GM18505 (cell line): ENCODE data around the gene NOXO1.
A peak's percentile ranks its signal among the peaks of the same experiment; 100 is the strongest.
"Not testable (repeated sequence)": the region's sequence is repeated elsewhere in the genome, so short reads cannot be mapped to it uniquely, and the experiment has no call there.

Experiments used
- ATAC-seq: cut with Tn5 transposase; IDR thresholded peaks from one replicate; pipeline ENCODE4 v1.9.1; 2021; ENCODE audit not compliant: unreplicated experiment
- POLR2A ChIP-seq: IDR thresholded peaks from 4 replicates; pipeline ENCODE4 v1.6.1; 2011; ENCODE audit warnings: borderline replicate concordance; ENCODE audit not compliant: insufficient read depth, insufficient read length; ENCODE audit errors: extremely low read depth

The NOXO1 gene

DNA sequence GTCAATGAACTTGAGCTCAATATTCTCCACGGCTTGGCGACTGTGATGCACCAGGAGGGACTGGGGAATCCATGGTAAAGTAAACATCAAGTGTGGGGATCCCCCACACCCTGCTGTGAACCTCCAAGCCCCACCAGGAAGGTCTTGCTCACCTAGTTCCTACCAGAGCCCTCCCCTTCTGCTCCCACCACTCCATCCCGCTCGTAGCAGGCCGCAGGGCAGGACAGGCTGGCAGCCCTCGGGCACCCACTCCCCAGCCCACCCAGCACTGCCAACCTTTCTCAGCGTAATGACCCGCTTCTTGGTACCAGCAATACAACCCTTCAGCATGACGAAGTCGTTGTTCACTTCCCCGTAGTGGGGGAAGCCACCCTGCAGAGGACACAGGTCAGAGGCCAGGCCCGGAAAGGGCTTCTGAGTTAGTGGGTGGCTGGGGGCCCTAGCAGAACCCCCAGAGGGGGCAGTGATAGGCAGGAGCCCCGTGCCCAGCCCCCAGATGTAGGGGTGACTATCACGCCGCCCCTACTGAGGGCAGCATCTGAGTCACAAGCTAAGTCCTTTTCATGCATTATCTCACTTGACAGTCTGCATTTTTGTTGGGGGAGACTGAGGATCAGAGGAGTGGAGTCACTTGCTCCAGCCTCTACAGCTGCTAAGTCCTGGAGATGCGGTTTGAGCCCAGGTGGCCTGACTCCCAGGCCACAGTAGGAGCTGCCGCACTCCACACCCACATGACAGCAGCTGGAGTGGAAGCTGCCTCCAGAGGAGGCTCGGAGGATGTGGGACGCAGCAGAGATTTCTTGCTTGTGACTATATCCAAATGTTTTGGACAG lies 35.5 kb downstream of the NOXO1 start:
- no peak for TF ChIP-seq POLR2A
- no peak for ATAC-seq

DNA sequence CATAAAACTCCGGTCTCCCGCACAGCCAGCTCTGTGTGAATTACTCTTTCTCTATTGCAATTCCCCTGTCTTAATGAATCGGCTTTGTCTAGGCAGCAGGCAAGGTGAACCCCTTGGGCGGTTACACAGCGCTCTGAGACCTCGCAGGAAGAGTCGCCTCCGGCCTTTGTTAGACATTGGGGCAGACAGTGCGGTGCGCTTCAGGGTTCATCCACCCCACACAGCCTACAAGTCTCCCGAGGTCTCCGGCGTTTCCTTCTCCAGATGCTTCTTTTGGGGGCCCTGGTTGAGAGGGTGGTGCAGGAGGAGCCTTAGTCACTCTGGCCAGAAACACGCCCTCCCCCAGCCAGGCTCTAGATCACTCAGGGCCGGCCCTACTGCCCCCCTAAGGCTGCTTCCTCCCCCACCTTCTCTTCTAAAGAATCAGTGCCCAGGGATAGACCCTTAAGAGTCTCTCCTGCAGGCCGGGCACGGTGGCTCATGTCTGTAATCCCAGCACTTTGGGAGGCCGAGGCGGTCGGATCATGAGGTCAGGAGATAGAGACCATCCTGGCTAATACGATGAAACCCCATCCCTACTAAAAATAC lies 36.6 kb downstream of the NOXO1 start:
- no peak for ATAC-seq
- no peak for TF ChIP-seq POLR2A

DNA sequence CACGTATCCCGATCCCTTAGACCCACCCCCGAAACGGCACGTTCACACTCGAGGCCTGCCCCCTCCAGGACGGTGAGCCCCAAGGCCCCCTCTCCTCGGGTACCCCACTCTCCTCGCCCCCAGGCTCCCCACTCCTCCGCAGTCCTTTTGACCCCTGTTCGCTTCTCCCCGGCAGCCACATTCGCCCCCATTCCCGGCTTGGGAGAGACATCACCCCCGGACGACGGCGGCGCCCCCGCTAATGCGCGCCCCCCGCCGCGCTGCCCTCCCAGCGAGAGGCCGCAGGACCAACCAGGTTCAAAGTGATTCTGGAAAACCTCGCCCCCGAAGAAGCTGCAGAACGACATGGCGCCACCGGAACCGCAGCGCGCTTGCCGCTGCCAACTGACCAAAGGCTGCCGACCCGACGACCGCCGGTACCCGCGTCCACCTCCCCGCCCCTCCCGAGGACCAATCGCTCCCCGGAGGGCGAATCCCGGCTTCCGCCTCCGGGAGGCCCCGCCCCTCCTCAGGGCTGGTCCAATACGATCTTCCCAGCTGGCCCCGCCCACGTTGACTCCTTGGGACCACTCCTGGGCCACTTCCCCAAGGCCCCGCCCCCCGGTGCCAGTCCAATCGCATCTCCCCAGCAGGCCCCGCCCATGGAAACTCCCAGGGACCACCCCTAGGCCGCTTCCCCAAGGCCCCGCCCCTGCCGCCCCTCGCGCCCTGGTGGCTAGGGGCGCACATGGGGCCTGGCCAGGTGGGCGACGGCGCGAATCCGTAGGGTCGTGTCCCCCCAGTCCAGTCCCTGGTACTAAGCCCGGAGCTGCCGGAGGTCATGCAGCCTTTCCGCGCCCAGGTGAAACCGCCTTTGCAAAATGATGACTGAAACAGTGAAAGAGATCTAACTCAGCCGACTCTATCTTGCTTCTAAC lies 38.2 kb downstream of the NOXO1 start, which contains the start of gene MSRB1:
MSRB1 (minus strand) TSS at position 390 of the 917 bp plus-strand sequence; CDS start at position 347, 43 bp downstream.
- peak; percentile 84 for TF ChIP-seq POLR2A
- ATAC-seq, result peak; percentile 90

- no peak for ATAC-seq
- TF ChIP-seq POLR2A, result no peak
Measured at GRCh38 chr16:1942047-1942809, 39.0 kb downstream of the NOXO1 start.

DNA sequence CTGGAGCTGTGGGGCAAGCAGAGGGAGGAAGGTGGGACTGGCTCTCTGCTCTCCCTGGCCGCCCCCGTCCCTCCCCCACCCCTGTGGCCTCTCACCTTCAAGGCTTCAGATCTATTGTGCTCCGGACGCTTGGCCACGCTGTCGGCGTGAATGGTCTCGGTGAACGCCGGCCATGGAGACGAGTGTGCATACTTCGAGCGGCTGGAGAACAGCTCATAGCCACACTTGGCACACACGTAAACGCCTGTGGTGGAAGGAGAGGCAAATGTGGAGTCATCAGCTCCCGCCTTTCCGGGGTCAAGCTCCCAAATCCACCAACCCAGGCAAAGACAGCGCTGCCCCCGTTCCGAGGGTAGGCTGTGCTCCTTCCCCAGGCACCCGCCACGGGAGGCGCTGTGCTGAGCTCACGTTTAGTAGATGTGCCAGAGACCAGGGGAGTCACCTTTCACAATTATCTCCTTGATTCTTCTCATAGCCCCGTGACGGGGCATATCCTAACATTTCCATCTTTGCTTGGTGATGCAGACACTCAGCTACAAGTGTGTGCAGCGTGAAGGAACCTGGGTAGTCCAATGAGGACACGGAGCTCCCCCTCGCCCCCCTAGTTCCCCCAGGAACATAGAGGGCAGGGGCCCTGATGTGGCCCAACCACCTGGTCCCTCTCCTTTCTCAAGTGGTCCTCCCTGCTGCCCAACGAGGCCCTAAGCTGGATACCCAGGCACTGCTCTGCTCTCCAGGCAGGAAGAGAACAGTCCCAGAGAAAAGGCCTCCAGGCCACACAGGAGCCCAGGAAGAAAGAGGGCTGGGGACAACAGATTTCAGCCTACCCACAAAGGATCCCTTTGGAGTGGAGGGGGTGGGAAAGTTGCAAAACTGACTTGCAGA lies 39.9 kb downstream of the NOXO1 start:
- no peak for ATAC-seq
- no peak for TF ChIP-seq POLR2A

- ATAC-seq, result no peak
- TF ChIP-seq POLR2A, result no peak
Measured at GRCh38 chr16:1940273-1941161, 40.8 kb downstream of the NOXO1 start.

- not testable (repeated sequence) for ATAC-seq
Measured at GRCh38 chr16:1939833-1940232, 41.4 kb downstream of the NOXO1 start.

- TF ChIP-seq POLR2A, result no peak
- ATAC-seq, result no peak
Measured at GRCh38 chr16:1938910-1939309, 42.4 kb downstream of the NOXO1 start.

- ATAC-seq, result no peak
- no peak for TF ChIP-seq POLR2A
Measured at GRCh38 chr16:1938316-1938715, 43.0 kb downstream of the NOXO1 start.

GRCh38 chr16:1936945-1937479 lies 44.3 kb downstream of the NOXO1 start:
- no peak for TF ChIP-seq POLR2A
- no peak for ATAC-seq

DNA sequence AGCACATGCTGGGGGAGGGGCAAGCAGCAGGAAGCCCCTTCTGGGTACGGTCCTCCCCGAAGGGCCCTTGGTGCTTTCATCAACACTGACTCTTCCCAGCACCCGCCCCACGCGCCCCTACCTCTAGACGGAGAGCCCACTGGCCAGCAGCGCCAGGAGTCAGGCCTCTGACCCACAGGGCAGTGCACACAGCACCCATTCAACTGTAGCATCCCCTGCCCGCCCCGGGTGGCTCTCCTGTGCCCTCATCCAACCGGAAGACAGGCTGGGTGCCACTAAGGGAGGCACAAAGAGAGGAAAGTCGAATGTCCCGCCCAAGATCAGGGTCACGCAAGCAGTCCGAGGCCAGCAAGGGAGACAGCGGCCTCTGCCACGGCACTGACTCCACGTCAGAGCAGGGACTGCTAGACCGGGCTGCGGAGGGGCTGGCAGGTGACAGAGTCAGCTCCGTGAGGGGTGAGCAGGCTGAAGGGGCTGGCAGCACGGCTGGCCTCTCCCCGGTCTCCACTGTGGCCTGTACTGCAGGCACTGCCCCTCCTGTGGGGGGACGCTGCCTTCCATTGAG lies 48.1 kb downstream of the NOXO1 start:
- no peak for TF ChIP-seq POLR2A
- no peak for ATAC-seq
